ENCODE data around the gene RNF213.

GRCh38 chr17:80217703-80218362 is 42.8 kb upstream of the RNF213 start:
- TF ChIP-seq CTCF (conservative IDR thresholded peaks at IDR 0.05; ENCODE audit: low read length) (no peak), EZH2phosphoT487 (IDR thresholded peaks at IDR 0.05; ENCODE audit: borderline replicate concordance) (no peak)
